GM12891 (cell line): Measurements from ENCODE around the gene FSHR.

Experiments
- DNase-seq: peaks from one replicate; pipeline ENCODE4 v3.0.0; 2011; ENCODE audit warnings: low spot score; ENCODE audit not compliant: insufficient read length
- FAIRE-seq: peaks from 2 replicates; lab custom pipeline; 2011; peaks lifted over from hg19 to GRCh38; lab: Jason Lieb, UNC
- PAX5 ChIP-seq: IDR thresholded peaks from 2 replicates; pipeline ENCODE4 v1.6.1; 2011; ENCODE audit warnings: low read length, moderate library complexity, mild to moderate bottlenecking; ENCODE audit not compliant: insufficient read depth, severe bottlenecking
- POLR2A ChIP-seq: IDR thresholded peaks from 2 replicates; pipeline ENCODE4 v1.6.1; 2011; ENCODE audit warnings: low read depth, low read length, control low read depth
- POLR2AphosphoS5 ChIP-seq: IDR thresholded peaks from 2 replicates; pipeline ENCODE4 v1.6.1; 2011; ENCODE audit warnings: low read depth, low read length, control low read depth
- POU2F2 ChIP-seq: IDR thresholded peaks from 2 replicates; pipeline ENCODE4 v1.6.1; 2011; ENCODE audit warnings: low read depth, mild to moderate bottlenecking, control low read depth, low read length, moderate library complexity
- SPI1 ChIP-seq: IDR thresholded peaks from 2 replicates; pipeline ENCODE4 v1.6.1; 2011; ENCODE audit warnings: low read depth, low read length, control low read depth
- TAF1 ChIP-seq: IDR thresholded peaks from 2 replicates; pipeline ENCODE4 v1.6.1; 2011; ENCODE audit warnings: low read depth, low read length, control low read depth

Gene FSHR

DNA sequence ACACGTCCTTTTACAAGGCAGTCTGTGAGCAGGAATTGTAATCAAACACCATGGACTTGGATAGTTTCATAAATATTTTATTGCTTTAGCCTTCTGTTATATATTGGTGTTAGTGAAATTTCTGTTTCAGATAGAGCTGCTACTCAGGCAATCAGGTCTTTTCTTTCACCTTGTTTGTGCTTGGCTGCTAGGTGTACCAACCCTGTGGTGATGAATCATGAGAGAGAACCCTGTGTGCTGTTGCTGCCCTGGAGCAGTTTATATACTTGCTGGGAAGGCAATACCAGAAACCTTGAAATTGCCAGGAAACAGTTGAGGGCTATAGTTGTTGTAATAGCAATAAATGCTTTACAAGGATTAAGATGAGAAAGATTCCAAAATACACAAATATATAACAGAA lies 84.5 kb downstream of the FSHR start:
- TF ChIP-seq POU2F2 (no peak), SPI1 (no peak), PAX5 (no peak), TAF1 (no peak), POLR2AphosphoS5 (no peak), POLR2A (no peak)
- FAIRE-seq = no peak

DNA sequence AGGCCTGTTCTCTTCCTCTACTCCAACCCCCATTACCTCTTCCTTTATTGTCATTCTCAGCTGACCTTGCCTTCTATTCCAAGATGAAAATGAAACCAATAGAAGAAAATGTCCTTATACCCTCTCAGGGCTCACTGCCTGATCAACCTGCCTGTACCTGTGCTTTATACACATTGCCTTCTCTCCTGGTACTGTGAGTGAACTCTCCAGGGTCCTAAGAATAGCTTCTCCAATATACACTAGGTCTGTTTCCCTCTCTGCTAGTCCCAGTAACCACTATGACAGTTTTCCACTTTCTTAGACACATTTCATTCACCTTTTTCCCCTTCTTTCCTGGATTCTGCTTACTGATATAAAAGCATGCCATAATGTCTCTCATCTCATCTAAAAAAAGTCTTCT lies 85.7 kb downstream of the FSHR start:
- DNase-seq = no peak
- FAIRE-seq = no peak
- no peak for TF ChIP-seq POLR2A
- no peak for TF ChIP-seq PAX5
- TF ChIP-seq POLR2AphosphoS5 = no peak
- TF ChIP-seq SPI1 = no peak
- no peak for TF ChIP-seq TAF1
- no peak for TF ChIP-seq POU2F2

More for the DNA sequence above, 84.5 kb downstream of the FSHR start:
- DNase-seq = no peak

DNA sequence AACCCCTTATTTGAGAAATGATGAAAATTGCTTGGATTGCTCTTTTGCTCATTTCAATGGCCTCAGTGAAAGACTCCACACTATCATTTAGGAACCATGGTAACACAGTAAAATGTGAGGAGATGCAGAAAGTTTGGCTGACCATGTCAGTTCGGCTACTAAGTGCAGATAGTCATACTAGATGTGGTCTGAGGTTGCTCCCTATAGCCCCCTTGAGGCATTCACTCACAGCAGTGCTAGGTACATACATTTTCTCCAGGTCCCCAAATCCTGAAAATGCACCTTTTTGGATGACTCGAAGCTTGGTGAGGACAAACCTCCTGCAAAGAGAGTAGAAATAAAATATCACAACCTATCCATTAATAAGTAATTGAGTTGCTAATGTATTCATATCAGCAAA lies 86.3 kb downstream of the FSHR start:
- TF ChIP-seq SPI1 (no peak), POU2F2 (no peak), POLR2A (no peak)
- FAIRE-seq (no peak), DNase-seq (no peak)

DNA sequence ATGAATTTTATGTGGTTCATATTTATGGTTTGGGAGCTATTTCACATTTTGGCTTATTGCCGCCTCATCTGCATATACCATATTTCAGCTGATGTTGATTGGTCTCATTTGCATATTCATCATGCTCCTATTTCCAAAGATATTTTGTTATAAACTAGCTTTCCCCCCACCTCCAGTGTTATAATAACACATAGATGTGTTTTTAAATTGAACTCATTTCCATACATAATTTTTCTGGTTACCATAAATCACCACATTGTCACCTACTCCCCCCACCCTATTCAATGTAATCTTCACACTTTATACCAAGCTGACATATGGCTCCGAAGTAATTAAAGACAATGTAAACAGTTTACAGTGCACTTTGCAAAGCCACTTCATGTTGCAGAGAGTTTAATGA lies 101.2 kb downstream of the FSHR start:
- DNase-seq (no peak), FAIRE-seq (no peak)
- TF ChIP-seq POLR2AphosphoS5 (no peak), SPI1 (no peak), PAX5 (no peak), TAF1 (no peak)

DNA sequence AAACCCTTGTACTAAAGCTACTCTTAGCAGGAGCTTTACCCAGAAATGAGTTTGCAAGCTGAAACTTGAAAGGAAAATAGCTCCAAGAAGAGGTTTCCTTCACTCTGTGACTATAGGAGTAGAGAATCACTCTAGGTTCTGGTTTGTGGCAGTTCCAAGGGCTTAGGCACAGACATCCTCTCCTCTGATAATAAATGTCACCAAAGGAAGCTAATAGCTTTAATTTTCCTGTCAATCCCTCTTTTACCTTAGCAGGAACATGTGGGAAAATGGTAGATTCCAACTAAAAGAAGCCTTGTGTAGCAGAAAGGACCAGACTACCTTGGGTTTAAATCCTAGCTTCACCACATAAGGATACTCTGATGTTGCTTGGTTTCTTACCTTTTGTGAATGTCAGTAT lies 104.0 kb downstream of the FSHR start:
- DNase-seq = no peak
- no peak for FAIRE-seq
- TF ChIP-seq SPI1 (no peak), PAX5 (no peak), POU2F2 (no peak), POLR2AphosphoS5 (no peak), POLR2A (no peak), TAF1 (no peak)

DNA sequence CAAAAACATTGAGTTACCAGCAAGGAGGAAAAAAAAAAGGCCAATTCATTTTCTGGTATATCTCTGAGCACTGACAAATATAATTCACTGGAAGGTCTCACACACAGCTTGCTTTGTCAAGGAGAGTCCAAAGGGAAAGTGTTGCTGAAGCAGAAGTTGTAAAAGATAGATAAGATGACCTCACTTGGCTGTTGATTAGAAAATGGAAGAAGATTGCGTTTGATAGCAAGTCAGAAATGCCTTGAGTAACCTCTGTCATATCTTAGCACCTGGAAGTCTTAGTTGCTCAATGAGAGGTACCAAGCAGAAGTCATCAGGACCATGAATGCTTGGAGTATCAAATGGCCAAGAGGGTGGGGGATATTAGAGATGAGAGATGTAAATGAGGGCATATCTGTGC lies 105.2 kb downstream of the FSHR start:
- FAIRE-seq = no peak
- DNase-seq = no peak
- TF ChIP-seq POLR2AphosphoS5 = no peak

DNA sequence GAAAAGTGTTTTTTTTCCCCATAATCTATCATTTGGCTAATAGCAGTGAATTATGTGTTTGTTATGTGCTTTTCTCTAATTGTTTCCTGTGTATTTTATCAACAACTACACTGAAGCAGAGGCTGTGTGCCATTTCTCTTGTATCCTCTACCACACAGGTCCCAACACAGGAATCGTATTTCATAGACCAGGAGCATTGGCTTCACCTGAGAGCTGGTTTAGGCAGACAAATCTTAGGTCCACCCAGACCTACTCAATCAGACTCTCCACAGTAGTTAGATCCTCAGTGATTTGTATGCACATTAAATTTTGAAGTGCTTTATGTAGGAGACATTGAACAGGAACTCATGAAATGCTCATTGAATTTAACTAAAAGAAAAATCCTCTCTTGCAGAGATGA lies 109.2 kb downstream of the FSHR start:
- FAIRE-seq (no peak), DNase-seq (no peak)
- TF ChIP-seq POLR2A = no peak

DNA sequence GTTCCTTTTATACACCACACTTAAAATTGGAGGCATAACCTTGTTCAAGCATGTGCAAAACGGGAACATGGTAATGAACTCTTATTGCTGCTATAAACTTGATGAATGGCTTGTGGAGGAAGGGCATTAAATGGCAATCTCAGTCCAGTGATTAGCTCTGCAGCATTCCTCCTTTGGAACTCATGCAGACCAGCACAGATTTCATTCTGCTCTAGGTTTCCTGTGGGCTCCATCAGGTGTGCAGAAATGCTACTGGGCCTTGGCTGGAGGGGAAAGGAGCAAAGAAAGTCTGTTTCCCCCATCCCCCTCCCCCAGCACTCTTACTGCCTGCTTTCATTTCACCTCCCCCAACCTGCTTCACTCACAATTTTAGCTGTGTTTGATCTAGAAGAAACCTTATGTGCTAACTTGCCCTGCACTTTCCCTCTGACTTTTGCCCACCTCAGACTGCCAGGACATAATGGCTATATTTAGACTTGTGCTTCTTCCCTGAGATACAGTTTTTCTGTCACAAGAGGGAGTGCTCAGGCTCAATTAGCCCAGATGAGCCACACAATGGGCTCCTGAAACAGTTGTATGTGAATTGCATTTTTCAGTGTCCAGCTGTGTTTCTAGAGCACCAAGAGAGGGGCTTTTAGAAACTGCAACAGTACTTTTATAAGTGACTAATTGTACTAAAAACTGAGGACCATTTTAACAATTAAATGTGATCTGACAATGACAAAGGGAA lies 109.8 kb downstream of the FSHR start:
- FAIRE-seq = peak; percentile 65
- DNase-seq = no peak
- no peak for TF ChIP-seq POLR2AphosphoS5
- no peak for TF ChIP-seq SPI1
- TF ChIP-seq POLR2A = no peak
- TF ChIP-seq POU2F2 = no peak
- no peak for TF ChIP-seq PAX5
- no peak for TF ChIP-seq TAF1

DNA sequence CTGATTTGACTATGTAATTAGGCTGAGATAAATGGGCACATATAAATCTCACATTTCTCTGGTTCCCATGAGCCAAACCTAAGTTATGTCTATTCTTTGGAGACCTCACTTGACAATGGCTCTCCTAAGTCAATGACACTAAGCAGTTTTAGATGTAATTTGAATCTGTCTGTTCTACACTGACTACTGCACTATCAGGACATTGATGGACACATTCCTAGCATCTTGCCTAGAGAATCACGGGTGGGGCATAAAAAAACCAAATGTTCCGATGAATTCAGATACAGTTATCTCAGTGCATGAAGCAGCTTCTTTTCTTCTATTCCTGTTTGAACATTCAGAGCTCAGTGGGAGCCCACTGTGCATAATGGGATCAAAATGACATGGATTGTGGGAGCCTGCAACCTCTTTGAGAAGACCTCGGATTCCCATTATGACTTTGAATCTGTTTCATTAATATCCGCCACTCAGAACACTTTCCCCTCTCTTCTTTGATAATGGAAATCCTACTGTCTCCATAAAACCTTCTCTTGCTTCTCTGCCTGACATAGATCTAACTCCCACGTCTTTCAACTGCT lies 110.8 kb downstream of the FSHR start:
- DNase-seq (no peak), FAIRE-seq (no peak)
- TF ChIP-seq TAF1 (no peak), POLR2A (no peak), PAX5 (no peak), POU2F2 (no peak), POLR2AphosphoS5 (no peak), SPI1 (no peak)

DNA sequence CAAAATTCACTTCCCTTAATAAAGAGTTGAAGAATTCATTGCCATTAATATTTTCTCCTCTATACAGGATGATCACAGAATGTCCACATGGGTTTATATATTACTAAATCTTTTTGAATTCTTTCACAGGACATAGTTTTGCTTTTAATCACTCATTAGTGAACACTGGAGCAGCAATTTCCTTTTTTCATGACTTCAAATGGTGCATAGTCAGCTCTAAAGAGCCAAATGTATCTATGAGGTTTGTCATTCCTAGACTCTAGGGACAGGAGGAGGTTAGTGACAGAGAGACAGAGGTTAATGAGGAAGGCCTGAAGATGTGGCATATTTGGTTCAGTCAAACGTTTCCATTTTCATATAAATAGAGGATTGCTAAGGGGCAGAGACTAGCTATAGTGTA lies 111.8 kb downstream of the FSHR start:
- FAIRE-seq (peak; percentile 55), DNase-seq (no peak)
- TF ChIP-seq POLR2AphosphoS5 = no peak
- no peak for TF ChIP-seq PAX5

DNA sequence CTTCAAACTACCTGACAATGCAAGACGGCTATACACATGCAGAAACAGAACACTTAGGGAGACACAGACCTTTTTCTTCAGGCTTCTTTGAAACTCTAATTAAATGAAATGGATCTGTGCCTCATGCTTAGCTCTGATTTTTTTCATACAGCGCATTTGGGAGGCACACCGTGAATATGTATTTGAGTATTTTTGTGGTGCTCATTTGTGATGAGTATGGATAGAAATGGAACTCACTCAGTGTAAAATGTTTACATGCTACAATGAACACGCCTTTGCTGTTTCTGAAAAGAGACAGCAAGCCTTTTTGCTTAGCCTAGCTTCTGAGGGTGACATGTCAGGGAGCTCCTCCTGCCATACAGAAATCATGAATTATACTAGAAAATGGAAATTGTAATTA lies 113.3 kb downstream of the FSHR start:
- TF ChIP-seq POLR2AphosphoS5 (no peak), TAF1 (no peak), POLR2A (no peak), PAX5 (no peak), SPI1 (no peak), POU2F2 (no peak)
- FAIRE-seq = no peak
- DNase-seq = no peak
